Cortex of kidney (tissue), 1 donor: ENCODE results near the gene WRAP53.

Experiments used
- DNase-seq: peaks from one replicate; lab custom pipeline; 2025; lab: John Stamatoyannopoulos, UW

The WRAP53 gene

GRCh38 chr17:7745748-7746470 lies 57.6 kb downstream of the WRAP53 start:
- no peak for DNase-seq

- DNase-seq, result no peak
These were observed 59.4 kb downstream of the WRAP53 start for GRCh38 chr17:7747635-7748071.

DNA sequence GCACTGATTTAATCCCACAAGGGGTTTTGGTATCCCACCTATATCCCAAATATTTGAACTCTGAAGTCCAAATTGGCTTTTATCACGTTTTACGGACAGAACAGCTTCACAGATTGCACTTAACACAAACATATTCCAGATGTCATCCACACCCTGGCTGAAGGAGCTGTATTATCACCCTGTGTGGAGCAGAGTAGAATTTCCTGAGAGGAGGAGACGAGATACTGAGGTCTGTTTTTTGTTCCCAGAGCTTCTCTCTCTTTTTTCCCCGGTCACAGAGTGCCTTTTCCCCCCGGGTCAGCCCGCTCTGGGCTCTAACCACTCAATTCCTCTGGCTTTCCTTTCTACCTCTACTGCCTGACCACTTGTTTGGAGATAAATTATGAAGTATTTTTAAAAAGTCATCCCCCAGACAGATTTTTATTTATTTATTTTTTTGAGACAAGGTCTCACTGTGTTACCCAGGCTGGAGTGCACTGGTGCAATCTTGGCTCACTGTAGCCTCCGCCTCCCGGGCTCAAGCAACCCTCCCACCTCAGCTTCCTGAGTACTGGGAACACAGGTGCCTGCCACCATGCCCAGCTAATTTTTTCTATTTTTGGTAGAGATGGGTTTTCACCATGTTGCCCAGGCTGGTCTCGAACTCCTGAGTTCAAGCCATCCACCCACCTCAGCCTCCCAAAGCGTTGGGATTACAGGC lies 59.9 kb downstream of the WRAP53 start:
- no peak for DNase-seq

- DNase-seq, result no peak
These were observed 62.1 kb downstream of the WRAP53 start for GRCh38 chr17:7750321-7750821.
